AG09309 (cell line): ENCODE results near the gene PACS1.

ENCODE experiments used
- DNase-seq: peaks from one replicate; pipeline ENCODE4 v3.0.0-alpha.2; 2010; ENCODE audit warnings: low read depth
- H3K4me3 ChIP-seq: 2 replicates; pipeline ENCODE4 v1.5.1; 2011; ENCODE audit warnings: mild to moderate bottlenecking, low read depth, low read length, moderate library complexity; ENCODE audit not compliant: control insufficient read depth
- CTCF ChIP-seq: IDR thresholded peaks from 2 replicates; pipeline ENCODE4 v1.5.1; 2011; ENCODE audit warnings: mild to moderate bottlenecking, low read depth, low read length, inconsistent platforms; ENCODE audit not compliant: insufficient read depth, control insufficient read depth; ENCODE audit errors: missing control alignments

Gene PACS1

DNA sequence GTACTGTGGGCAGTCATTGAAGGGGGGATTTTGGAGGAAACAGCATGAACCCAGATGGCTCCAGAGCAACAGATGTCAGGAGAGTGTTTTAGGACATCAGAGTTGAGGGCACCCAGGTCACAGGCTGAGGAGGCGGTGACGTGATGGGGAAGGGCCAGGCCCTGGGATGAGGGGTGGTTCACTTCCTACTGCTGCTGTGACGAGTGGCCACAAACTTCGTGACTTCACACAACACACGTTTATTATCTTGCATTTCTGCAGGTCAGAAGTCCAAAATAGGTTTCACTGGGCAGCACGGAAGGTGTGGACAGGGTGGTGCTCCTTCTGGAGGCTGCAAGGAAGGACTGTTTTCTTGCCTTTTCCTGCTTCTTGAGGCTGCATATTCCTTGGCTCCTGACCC lies 120.7 kb downstream of the PACS1 start:
- no peak overlapping the region for H3K4me3 ChIP-seq
- no peak for DNase-seq
- TF ChIP-seq CTCF: no peak

DNA sequence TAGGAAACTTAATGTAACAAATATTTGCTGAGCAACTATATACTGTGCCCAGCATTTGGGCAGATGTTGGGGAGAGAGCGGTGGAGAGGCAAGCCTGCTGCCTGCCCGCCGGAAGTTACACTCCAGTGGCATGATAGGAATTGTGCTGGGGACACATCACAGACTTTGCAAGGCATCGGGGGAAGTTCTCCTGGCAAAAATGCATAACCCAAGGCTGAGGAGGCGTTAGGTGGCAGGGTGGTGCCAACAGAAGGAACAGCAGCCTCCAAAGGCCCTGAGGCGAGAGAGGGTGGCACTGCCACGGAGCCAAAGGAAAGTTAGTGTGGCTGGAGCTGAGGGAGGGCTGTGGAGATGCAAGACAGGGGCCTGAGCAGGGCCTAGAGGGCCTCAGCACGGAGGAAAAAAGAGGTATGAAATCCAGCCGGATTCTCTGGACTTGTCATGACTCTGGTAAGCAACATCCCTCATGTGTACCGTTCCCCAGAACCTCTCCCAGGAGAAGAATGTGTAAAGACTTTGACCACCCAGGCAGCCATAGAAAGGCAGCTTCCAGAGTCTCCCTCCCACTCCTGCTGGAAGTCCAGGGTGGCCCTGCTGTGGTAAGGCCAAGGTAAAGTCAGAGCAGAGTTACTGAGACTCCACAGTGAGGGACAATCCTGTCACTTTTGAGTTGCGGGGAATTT lies 122.2 kb downstream of the PACS1 start:
- H3K4me3 ChIP-seq: no peak overlapping the region
- no peak for TF ChIP-seq CTCF
- no peak for DNase-seq

DNA sequence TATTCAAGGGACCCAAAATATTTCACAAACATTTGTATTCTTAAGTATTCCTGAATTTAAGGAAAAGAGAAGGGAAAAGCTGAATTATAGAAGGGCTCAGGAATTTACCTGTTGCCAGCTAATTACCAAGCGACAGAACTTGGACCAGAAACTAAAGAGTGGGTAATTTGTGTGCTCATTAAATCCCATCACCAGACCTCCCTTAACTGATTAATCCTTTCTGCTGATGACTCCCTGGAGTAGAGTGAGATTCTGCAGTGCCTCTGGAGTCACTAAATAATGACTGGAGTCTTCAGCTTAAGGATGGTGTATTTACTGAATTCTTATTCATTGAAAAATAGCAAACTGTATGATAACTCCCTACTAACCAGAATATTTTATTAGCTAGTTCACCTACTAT lies 124.3 kb downstream of the PACS1 start:
- no peak for TF ChIP-seq CTCF
- no peak for DNase-seq
- no peak overlapping the region for H3K4me3 ChIP-seq

- DNase-seq: no peak
- no peak for TF ChIP-seq CTCF
- no peak overlapping the region for H3K4me3 ChIP-seq
These were observed 125.8 kb downstream of the PACS1 start for GRCh38 chr11:66195867-66196266.

- H3K4me3 ChIP-seq: no peak overlapping the region
- no peak for DNase-seq
- no peak for TF ChIP-seq CTCF
These were observed 133.8 kb downstream of the PACS1 start for GRCh38 chr11:66203847-66204246.

DNA sequence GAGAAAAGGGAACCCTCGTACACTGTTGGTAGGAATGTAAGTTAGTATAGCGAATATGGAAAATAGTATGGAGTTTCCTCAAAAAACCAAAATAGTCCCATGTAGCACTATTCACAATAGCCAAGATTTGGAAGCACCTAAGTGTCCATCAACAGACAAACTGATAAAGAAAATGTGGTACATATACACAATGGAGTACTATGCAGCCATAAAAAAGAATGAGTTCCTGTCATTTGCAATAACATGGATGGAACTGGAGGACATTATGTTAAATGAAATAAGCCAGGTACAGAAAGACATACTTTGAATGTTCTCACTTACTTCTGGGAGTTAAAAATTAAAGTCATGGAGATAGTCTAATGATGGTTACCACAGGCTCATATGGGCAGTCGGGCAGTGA lies 134.3 kb downstream of the PACS1 start:
- no peak for TF ChIP-seq CTCF
- no peak overlapping the region for H3K4me3 ChIP-seq
- DNase-seq: no peak
